NT2/D1 (cell line): Measurements from ENCODE around the gene NAIF1.

Experiments
- DNase-seq: peaks from one replicate; pipeline ENCODE4 v3.0.0-alpha.2; 2011; ENCODE audit warnings: low read depth, low spot score
- H3K27me3 ChIP-seq: 2 replicates; pipeline ENCODE4 v1.6.0; 2011; ENCODE audit warnings: mild to moderate bottlenecking; ENCODE audit not compliant: insufficient read length, insufficient read depth
- H3K36me3 ChIP-seq: 2 replicates; pipeline ENCODE4 v1.6.1; 2011; ENCODE audit warnings: mild to moderate bottlenecking, low read length, mixed read lengths; ENCODE audit not compliant: insufficient read depth, insufficient read length
- H3K4me1 ChIP-seq: 2 replicates; pipeline ENCODE4 v1.5.1; 2011; ENCODE audit not compliant: insufficient read depth, insufficient read length
- H3K4me3 ChIP-seq: 2 replicates; pipeline ENCODE4 v1.5.1; 2011; ENCODE audit warnings: low read depth; ENCODE audit not compliant: insufficient read length
- H3K9ac ChIP-seq: 2 replicates; pipeline ENCODE4 v1.6.0; 2011; ENCODE audit warnings: low read depth; ENCODE audit not compliant: insufficient read length
- H3K9me3 ChIP-seq: 2 replicates; pipeline ENCODE4 v1.5.1; 2011; ENCODE audit warnings: mild to moderate bottlenecking, low read length; ENCODE audit not compliant: insufficient read depth
- SUZ12 ChIP-seq: IDR thresholded peaks from 2 replicates; pipeline ENCODE4 v1.6.1; 2011; ENCODE audit not compliant: insufficient read length, insufficient read depth; ENCODE audit errors: extremely low read depth
- YY1 ChIP-seq: IDR thresholded peaks from 2 replicates; pipeline ENCODE4 v1.6.1; 2011; ENCODE audit not compliant: insufficient read length, insufficient read depth
- ZNF274 ChIP-seq: IDR thresholded peaks from 2 replicates; pipeline ENCODE4 v1.6.1; 2011; ENCODE audit warnings: mild to moderate bottlenecking, low read depth, low read length

Gene NAIF1

DNA sequence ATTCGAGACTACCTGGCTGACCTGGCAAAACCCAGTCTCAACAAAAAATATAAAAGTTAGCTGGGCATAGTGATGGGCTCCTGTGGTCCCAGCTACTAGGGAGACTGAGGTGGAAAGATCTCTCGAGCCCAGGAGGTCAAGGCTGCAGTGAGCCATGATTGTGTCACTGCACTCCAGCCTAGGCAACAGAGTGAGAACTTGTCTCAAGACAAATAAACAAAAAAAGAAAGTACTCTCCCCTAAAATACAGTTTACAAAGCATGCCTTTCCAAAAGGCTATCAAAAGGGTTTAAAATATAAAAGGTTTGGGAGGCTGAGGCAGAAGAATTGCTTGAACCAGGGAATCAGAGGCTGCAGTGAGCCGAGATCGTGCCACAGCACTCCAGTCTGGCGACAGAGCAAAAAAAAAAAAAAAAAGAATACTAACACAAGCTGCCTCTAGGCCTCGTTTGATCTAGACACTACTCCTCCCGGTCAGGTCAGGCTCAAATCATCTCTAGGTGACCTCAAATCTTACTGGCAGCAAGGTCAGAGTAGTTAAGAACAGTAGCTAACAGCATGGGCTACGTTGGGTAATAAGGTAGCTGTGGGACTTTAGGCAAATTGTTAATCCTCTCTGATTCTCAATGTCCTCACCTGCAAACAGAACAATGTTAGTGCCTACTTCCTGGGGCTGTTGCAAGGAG is 9.3 kb downstream of the NAIF1 start:
- no peaks in the 10 kb centered on the region for H3K9me3 ChIP-seq
- H3K4me1 ChIP-seq = peaks cover 14% of the 10 kb centered on the region
- H3K36me3 ChIP-seq = peaks cover 6% of the 10 kb centered on the region
- peak overlapping the region; percentile 5 for H3K9ac ChIP-seq
- DNase-seq = no peak
- no peaks in the 10 kb centered on the region for H3K27me3 ChIP-seq
- TF ChIP-seq ZNF274 = no peak
- H3K4me3 ChIP-seq = no peak overlapping the region

DNA sequence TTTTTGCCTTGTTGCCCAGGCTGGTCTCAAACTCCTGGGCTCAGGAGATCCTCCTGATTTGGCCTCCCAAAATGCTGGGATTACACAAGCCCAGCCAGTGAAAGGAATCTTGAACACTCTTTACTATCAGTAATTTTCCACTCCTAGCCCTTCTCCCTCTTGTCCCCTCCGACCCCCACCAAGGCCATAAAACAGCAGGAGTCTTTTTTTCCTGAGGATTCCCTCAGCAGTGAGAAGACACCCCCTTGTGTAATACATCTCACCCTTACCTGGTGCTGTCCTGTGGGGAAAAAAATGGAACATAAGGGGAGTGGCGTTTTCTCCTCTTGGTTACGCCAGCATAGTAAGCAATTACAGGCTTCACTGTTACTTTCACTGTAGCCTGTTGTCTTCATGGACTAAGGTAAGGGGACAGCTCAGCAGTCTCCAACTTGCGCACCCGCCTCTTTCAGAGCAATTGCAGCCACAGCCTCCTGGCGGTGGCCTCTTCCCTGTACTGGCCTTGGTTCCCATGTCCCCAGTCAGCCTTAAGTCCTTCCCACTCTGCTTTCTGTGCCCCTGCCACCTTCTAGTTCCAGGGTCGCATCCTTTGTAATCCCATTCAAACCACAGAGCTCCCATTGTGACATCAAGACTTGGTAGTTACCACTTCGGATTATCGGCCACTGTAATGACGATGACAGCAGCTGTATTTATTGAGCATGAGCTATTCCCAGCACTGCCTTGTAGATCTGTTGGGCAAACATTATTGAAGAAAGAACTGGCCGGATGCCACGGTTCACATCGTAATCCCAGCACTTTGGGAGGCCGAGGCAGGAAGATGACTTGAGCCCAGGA is 10.0 kb downstream of the NAIF1 start:
- H3K4me1 ChIP-seq = peaks cover 14% of the 10 kb centered on the region

GRCh38 chr9:128056086-128056485 is 11.0 kb downstream of the NAIF1 start:
- no peaks in the 10 kb centered on the region for H3K27me3 ChIP-seq
- H3K9me3 ChIP-seq = no peaks in the 10 kb centered on the region
- H3K36me3 ChIP-seq = no peaks in the 10 kb centered on the region
- no peak for DNase-seq
- peak overlapping the region; percentile 59 for H3K9ac ChIP-seq
- peaks cover 19% of the 10 kb centered on the region for H3K4me1 ChIP-seq
- no peak overlapping the region for H3K4me3 ChIP-seq
- TF ChIP-seq SUZ12 (no peak), YY1 (no peak), ZNF274 (no peak)

More for the DNA sequence above, 10.0 kb downstream of the NAIF1 start:
- Histone ChIP-seq H3K27me3 (no peaks in the 10 kb centered on the region), H3K9ac (no peak overlapping the region), H3K9me3 (no peaks in the 10 kb centered on the region), H3K4me3 (no peak overlapping the region), H3K36me3 (no peaks in the 10 kb centered on the region)
- DNase-seq = no peak
- TF ChIP-seq ZNF274 (no peak), YY1 (no peak), SUZ12 (no peak)

DNA sequence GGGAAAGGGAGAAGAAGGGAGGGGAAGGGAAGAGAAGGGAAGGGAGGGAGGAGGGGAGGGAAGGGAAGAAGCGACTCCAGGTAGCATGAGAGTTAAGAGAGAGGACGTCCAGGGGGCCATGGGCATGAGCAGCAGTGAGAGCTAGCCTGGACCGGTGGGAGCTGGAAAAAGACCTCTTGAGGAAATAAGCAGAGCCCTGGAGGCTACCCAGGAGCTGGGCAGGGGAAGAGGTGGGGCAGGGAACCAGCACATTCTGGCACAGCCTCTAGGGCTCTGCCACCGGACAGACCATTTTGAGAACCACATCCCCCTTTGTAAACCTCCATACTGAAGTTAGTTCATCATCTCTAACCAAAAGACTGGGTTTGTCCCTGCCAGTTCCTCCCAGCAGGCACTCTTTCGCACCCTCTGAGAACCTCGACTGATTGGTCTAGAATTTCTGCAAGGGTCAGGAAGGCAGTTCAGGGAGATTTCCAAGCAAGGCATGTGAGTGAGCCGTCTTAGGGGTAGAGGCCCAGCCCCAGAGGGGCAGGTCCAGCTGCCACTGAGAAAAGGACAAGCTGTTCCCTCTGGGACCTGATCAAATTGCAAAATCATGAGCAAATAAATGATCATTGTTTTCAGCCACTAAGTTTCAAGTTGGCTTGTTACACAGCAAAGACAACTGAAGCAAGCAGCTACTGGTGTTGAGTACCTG is 11.6 kb downstream of the NAIF1 start:
- TF ChIP-seq YY1 (no peak), SUZ12 (no peak), ZNF274 (no peak)
- Histone ChIP-seq H3K9ac (peak overlapping the region; percentile 15), H3K4me3 (no peak overlapping the region), H3K4me1 (peaks cover 19% of the 10 kb centered on the region), H3K9me3 (no peaks in the 10 kb centered on the region), H3K36me3 (no peaks in the 10 kb centered on the region), H3K27me3 (no peaks in the 10 kb centered on the region)
- DNase-seq = no peak

- H3K27me3 ChIP-seq = no peaks in the 10 kb centered on the region
- no peak overlapping the region for H3K9ac ChIP-seq
- H3K36me3 ChIP-seq = no peaks in the 10 kb centered on the region
- H3K4me1 ChIP-seq = peaks cover 19% of the 10 kb centered on the region
- H3K4me3 ChIP-seq = no peak overlapping the region
- TF ChIP-seq ZNF274 = no peak
- TF ChIP-seq SUZ12 = no peak
- no peak for TF ChIP-seq YY1
- no peak for DNase-seq
- no peaks in the 10 kb centered on the region for H3K9me3 ChIP-seq
Observed at GRCh38 chr9:128054087-128054486, 13.0 kb downstream of the NAIF1 start.

GRCh38 chr9:128053560-128053959 is 13.6 kb downstream of the NAIF1 start:
- no peaks in the 10 kb centered on the region for H3K36me3 ChIP-seq
- H3K27me3 ChIP-seq = no peaks in the 10 kb centered on the region
- DNase-seq = no peak
- H3K4me3 ChIP-seq = no peak overlapping the region
- H3K9me3 ChIP-seq = no peaks in the 10 kb centered on the region
- H3K4me1 ChIP-seq = peaks cover 19% of the 10 kb centered on the region
- no peak overlapping the region for H3K9ac ChIP-seq
- TF ChIP-seq ZNF274 (no peak), SUZ12 (no peak), YY1 (no peak)
